Stimulated activated CD8-positive, alpha-beta memory T cell treated with anti-CD3 and anti-CD28 coated beads, Interleukin-12 subunit alpha, Interleukin-12 subunit beta, amount 100 ng/mL, for 24 hours (primary cell): ENCODE results near the gene CSNK1G3.
"Not testable (repeated sequence)": the region's sequence is repeated elsewhere in the genome, so short reads cannot be mapped to it uniquely, and the experiment has no call there.

Experiments used
- DNase-seq: peaks from one replicate; pipeline ENCODE4 v3.0.0-alpha.2; 2020; ENCODE audit errors: extremely low read depth

CSNK1G3 gene

DNA sequence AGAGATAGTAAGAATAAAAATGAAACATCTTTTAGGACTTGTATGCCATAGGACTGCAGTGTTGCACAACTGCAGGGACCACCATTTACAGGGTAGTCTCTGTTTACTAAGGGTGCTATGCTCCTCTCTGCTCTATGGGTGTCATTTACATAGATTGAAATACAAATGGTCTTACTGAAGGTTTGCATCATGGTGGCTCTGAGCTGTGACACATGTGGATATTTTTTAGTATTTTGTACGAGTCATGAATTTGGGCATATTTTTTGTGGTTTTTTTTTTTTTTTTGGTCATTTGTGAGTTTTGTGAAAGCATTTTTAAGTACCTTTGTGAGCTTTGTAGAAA, 47.4 kb downstream of the CSNK1G3 start:
- DNase-seq, result no peak

DNA sequence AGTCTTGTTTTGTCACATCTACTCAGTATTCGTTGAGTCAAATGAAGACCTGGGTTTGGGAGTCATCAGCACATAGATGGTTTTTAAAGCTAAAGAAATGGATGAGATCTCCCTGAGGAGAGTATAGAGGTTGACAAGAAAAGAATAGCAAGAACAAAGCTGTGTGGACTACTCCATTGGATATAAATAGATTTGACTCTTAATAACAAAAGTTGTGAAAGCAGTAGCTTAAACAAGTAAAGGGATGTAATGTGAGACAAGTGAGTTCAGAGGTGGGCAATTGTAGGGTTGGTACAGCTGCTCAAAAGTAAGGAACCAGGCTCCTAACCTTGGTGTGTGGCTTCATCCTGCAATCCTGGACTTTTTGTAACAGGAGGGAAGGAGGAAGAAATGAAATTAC, 49.3 kb downstream of the CSNK1G3 start:
- no peak for DNase-seq

DNA sequence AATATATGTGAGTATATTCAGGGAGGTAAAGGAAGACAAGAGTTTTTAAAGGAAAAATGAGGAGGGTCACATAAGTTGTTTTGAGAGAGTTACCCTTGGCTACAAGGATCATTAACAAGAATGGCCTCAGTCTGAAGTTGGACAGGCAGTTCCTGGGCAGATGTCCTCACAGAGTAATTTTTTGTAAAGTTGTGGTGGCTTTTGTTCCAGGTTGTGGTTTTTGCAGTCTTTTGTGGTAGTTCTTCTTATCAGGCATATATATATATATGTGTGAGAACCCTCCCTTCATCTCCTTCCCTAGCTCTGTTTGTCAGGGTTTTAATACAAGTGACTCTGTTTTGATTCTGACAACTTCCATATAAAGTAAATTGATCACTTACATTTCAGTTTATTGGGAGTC, 60.0 kb downstream of the CSNK1G3 start:
- no peak for DNase-seq

DNA sequence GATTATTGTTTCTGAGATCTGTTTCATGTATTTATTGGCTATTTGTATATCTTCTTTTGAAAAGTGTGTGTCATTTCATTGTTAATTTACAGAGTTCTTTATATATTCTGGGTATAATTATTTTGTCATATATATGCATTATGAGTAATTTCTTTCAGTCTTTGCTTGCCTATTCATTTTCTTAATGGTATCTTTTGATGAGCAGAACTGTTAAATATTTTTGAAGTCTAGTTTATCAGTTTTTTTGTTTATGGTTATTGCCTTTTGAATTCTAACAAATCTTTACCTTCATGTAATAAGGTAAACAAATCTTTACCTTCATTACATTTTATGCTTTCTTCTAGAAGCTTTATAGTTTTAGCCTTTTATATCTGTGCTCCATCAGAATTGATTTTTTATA, 66.4 kb downstream of the CSNK1G3 start:
- DNase-seq, result no peak

DNA sequence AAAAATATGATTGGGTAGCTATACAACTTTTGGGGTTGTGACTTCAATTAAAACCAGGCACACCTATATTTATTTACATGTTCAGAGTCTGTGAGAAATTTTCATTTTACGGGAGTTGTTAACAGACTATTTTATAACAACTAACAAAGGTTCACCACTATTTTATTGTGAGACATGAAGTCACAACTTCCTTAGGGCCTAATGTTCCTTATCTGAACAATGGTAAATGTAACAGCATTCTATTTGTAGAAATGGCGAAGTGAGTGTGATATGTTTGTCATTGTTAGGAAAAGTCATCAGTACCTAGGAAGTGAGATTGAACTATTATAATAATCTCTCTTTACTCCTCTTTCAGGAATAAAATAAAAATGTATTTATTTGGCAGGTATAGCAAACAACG, 67.4 kb downstream of the CSNK1G3 start:
- DNase-seq, result no peak

DNA sequence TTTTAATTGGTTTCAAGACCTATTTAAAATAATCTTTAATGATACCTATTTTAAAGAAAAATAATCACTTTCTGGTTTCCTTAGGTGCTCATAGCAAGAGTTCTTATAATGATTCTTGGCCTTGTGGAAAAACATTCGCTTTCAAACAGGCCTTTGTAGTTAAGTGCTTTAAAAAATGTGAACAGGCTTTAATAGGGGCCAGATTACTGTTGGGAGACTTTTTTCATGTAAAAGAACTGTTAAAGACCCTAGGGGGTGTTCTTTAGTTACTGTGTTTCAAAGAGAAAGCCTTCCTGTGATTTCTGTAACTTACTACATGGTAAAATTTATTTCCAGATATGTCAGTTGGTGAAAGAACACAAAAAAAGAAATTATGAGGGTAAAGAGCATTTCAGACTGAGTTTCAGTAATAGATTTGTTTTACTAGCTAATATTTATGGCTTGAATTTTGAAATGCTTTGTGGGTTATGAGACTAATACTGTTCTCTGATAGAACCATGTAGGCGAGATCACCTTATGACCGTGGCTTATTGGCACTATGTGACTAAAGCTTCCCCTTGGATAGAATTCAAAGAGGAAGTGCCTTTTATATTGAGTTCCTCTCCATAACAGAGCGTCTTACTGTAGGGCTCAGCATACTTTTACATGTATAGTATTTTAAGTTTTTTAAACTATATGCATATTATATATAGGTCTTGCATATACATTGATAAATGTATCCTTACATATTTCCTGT, 70.7 kb downstream of the CSNK1G3 start:
- DNase-seq, result no peak

DNA sequence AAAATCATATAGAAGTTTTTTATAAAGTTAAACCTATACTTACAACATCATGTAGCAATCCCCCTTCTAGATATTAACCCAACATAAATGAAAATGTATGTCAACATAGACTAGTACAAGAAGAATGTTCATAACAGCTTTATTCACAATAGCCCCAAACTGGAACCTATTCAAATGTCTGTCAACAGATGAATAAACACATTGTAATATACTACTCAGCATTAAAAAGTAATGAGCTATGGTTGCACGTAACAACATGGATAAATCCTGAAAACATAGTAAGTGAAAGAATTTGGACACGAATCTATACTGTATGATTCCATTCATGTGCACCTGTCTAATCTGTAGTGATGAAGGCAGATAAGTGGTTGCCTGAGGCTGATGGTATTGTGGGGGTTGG, 73.9 kb downstream of the CSNK1G3 start:
- DNase-seq, result no peak

DNA sequence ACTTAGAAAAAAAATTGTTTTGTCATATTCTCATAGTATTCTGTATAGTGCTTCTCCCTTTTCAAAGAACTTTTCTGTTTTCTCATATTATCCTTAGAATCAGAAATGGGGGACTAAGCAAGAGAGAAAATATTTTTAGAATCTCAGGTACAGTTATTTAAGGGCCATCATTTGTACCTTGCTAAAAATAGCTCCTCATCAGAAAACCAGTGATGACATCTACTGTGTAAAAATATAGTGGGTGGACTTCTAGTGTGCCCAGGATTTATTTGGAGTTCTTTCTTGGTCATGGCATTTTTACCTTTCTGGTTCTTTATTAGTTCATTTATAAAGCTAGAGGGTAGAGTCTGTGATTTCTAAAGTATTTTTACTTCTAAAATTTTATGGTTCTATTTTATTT, 82.5 kb downstream of the CSNK1G3 start:
- DNase-seq, result no peak

DNA sequence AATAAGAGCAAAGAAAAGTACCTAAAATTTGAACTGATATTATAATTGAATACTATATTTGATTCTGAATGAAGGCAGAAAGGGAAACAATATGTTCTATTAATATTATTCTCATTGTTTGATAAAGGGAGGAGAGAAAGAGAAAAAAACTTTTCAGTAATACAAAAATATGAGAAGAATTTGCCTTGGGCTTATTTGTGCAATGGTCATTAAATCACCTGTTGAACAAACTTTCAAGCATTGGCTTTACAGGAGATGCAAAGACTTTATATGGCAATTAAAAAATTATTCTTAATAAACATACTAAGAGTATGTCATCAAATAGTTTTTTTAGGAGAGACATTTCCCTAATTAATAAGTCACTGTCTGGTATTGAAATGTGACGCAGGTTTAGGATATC, 85.0 kb downstream of the CSNK1G3 start:
- no peak for DNase-seq

DNA sequence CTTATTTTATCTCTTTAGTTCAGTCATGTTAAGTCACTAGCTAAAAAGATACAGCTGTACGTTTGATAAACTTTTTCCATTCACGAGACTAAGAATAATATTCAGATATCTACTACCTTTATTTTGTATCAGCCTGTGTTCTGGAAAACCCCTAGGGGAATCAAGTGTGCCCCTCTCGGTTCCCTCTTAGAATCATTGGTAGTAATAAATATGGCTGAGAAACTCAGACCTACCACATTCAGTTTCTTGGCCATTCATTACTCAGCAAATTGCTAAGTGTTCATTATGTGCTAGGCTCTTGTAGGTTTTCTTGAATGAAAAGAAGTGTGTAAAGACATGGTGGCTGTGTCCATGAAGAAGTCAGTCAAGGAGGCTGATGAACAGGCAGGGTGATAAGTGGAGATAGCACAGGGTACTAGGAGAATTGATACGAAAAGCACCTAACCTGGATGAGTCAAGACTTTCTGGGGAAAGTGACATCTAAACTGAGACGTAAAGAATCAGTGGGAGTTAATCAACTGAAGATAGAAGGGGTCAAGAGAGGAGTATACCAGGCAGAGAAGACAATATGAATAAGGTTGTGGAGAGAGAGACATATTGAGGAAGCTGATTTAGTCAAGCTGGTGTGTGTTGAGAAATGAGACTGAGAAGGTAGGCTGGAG, 86.2 kb downstream of the CSNK1G3 start:
- DNase-seq, result no peak

DNA sequence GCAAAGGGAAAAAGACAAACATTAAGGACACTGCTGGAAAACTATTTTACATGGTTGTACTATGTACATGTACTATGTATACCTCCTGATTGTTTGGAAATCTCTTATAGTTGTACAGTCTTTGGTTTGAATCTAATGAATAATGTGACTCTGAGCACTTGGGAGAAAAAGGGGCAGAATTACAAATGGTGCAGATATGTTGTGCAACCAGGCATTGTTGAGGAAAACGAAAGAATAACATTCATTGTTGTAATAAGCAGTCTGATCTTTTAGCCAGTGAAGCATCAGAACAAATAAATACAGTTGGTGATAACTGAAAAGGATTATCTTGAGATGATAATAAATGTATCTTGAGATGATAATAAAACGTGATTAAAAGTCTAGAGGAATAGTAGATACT, 87.2 kb downstream of the CSNK1G3 start:
- DNase-seq, result no peak

DNA sequence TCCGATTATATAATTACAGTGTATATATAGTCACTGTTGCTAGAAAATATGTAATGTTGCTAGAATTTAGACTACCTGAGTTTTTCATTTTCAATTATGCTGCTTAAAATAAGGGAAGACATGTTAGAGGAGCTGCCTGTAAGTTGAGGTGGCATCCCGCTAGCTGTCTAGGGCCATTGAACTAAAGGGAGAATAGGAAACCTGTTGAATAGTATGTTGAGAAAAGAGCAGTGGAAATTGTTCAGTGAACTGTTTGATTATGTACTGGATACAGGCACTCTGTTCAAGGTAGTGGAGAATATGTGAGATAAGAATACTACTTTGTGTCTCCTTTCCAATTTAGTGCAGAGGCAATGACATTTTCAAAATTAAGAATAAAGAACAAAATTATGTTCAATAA, 89.6 kb downstream of the CSNK1G3 start:
- no peak for DNase-seq

DNA sequence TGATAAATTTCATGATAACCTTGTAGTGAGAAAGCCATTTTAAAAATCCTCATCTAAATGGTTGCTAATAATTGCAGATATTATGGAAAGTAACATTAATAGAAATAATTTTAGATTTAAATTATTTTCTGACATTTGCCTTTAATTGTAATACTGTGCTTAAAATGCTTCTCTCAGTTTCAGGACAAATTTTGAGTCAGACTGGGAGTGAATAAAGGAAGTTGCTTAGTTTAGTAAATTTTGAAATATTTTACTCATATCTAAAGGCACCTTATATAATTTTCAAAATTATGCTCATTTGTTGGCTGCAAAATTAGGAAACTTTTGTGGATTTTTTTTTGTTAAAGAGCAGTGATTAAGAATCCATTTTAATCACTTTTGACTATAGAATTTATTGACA, 93.8 kb downstream of the CSNK1G3 start:
- DNase-seq, result no peak

DNA sequence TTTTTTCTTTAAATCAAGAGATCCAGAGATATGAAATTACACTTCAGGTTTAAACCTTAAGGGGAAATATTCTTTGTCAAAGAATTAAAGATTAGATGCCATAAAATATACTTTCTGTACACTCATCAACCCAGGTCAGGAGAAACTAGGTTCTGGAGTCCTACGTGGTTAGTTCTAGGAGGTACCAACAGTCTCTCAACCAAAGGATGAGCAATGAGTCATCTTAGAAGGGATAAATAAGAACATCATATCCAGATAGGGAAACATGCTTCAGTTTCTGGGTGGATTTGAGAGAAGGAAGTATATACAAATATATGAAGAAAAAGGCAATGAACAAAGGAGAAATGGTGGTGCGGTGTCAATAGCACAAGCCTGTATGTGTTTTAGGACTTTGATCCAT, 98.2 kb downstream of the CSNK1G3 start:
- no peak for DNase-seq

DNA sequence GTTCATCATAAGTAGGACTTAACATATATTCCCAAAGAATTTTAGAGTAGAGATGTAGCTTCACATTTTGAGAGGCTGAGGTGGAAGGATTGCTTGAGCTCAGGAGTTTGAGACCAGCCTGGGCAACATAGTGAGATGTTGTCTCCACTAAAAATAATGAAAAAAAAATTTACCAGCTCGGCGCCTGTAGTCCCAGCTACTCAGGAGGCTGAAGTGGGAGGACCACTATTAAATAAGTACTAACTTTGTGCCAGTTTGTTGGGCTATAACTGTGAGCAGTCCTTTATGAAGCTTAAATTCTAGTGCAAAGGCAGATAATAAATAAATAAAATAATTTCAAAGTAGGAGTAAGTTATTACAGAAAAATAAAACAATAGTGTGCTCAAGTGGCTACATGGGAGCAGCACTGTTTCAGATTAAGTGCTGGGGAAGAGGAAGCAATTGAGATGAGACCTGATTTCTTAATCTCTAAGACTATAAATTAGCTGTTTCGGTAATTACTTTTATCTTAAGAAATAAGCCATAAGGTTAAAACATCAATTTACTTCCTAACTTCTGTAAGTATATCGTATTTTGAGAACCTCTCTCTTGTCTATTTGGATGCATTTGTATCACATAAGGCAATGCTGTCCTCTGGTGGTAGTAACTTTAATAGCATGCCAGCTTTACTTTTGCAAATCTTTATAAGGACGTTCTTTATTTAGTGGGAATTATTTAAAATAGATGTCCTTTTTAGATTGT, 98.9 kb downstream of the CSNK1G3 start:
- DNase-seq, result no peak

DNA sequence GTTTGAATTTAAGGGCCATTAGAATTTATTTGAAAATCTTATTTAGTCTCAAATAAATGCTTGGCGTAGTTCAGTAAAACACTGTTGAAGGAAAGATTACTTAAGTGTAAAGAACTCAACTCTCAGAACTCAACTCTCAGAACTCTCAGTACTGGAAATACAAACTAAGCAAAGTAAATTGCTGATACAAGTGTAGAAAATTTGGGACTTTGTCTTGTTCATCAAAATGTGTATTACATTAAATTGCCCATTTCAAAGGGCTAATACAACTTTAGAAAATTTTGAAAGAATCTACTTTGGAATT, 99.4 kb downstream of the CSNK1G3 start:
- no peak for DNase-seq

DNA sequence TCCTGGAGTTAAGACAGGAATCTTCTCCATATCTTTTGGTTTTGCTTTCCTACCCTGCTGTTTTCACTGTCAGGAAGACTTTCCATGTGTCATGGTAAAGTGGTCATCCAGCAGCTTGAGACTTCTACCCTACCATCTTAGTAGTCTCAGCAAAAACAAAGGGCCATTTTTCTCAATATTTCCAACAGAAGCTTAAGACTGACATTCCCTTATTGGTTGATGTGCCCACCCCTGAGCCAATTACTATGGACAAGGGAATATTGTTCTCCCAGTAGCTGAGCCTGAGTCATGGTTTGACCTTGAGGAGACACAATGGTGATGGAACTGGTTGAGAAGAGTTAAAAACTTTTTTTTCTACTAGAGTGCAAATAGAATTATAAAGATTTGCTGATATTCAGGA, 105.6 kb downstream of the CSNK1G3 start:
- no peak for DNase-seq

DNA sequence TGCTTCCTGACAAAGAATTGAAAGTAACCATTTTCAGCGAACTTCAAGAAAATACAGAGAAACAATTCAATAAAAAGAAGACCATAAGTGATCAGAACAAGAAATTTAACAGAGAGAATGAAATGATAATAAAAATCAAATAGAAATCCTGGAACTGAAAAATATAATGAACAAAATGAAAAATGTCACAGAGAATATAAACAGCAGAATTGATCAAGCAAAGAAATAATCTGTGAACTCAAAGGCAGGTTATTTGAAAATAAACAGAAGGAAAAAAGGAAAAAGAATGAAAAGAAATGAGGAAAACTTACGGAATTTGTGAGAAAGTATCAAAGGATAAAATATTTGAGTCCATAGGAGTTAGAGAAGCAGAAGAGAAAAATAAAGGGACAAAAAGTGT, 114.1 kb downstream of the CSNK1G3 start:
- no peak for DNase-seq

DNA sequence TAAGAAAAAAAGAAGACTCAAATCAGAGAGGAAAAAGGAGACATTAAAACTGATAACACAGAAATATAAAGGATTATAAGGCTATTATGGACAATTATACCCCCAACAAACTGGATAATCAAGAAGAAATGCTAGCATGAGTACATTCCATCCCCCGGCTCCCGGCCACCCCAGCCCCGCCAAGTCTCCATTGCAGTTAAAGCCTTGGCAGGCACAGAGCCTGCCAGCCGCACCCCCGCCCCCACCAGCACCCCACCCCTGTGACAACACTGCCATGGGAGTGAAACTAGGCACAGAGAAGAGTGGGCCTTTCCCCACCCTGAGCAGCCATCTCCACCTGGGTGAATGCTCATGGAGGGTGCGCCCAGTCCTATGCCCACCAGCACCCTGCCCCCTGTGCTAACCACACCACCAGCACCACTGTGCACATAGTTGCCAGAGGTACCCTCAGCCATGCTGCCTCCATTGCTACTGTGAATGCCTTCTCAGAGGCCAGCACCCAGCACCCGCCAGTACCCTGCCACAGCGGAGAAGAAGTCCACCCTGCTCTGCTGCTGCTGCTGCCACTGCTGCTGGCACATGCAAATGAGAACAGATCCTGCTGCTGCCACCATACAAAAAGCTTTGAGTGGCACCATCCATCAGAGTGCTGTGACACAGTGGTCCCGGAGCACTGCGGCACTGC, 117.0 kb downstream of the CSNK1G3 start:
- DNase-seq, result no peak

DNA sequence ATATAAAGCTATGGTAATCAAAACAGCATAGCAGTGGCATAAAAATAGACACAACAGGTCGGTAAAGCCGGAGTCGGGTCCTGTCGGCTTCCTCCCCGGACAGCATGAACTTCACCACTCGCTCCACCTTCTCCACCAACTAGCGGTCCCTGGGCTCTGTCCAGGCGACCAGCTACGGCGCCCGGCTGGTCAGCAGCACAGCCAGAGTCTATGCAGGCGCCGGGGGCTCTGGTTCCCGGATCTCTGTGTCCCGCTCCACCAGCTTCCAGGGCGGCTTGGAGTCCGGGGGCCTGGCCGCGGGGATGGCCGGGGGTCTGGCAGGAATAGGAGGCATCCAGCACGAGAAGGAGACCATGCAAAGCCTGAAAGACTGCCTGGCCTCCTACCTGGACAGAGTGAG, 124.0 kb downstream of the CSNK1G3 start:
- no peak for DNase-seq

DNA sequence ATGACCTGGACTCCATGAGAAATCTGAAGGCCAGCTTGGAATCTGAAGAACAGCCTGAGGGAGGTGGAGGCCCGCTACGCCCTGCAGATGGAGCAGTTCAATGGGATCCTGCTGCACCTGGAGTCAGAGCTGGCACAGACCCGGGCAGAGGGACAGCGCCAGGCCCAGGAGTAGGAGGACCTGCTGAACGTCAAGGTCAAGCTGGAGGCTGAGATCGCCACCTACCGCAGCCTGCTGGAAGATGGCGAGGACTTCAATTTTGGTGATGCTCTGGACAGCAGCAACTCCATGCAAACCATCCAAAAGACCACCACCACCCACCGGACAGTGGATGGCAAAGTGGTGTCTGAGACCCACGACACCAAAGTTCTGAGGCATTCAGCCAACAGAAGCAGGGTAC, 125.1 kb downstream of the CSNK1G3 start:
- not testable (repeated sequence) for DNase-seq

DNA sequence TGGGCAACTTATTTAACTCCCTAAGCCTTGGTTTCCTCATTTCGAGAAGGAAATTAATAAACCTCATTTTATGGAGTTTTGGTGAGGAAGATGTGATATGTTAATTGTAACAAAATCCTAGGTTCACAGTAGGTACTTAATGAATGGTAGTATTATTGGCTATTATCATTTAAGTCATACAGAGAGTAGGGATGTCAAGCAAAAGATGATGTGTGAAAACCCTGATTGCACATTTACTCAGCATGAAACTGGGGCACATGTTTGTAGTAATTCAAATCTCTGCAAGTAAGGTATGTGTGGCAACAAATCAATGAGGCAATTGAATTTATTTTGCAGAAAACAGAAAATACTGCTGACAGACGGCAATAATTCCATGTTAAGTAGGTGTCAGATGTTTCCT, 127.3 kb downstream of the CSNK1G3 start:
- no peak for DNase-seq
